T-helper 22 cell (primary cell): Measurements from ENCODE around the gene JADE1.
A peak's percentile ranks its signal among the peaks of the same experiment; 100 is the strongest.

Source experiments
- DNase-seq: peaks from one replicate; pipeline ENCODE4 v3.0.0-alpha.2; 2020; ENCODE audit warnings: low read depth

Gene JADE1

DNA sequence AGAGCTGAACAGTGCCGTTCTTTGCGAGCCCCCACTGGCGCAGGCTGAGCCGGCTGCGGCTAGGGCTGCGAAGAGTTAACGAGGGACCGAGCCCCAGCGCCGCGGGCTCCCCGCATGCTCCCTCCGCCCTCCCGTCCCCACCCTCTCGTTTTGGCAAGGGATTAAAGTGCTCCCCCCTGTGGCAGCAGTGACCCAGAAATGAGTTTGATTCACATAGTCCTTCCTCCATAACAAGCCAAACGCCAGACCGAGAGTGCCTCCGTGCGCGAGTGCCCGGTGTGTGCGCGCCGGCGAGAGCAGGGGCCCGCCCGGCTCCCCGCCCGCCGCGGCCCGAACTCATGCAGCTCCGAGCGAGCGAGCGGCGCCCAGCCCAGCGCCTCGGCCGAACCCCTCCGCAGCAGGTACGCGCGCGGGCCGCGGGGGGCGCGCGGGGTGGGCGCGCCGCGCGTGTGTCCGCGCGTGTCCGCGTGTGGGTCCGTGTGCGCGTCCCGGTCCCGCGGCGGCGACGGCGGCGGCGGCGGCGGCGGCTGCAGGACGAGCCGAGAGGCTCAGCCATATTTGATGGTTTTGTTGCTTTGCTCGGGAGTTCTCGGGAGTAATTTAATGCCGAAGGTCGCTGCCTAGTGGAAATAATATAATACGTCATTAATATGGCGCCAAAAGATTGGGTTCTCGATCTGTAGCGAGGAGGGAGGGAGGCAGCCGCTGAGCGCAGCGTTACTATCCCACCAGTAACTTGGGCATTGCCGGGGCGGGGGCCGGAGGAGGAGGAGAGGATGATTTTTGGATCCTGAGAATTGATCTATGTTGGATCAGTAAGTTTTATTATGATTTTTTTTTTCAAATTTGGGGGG, at the start of gene JADE1:
TSS of gene JADE1 (plus strand) at position 224 of the 854 bp plus-strand sequence. CDS start 22,059 bp downstream, outside the sequence.
- peak; percentile 76 for DNase-seq

DNA sequence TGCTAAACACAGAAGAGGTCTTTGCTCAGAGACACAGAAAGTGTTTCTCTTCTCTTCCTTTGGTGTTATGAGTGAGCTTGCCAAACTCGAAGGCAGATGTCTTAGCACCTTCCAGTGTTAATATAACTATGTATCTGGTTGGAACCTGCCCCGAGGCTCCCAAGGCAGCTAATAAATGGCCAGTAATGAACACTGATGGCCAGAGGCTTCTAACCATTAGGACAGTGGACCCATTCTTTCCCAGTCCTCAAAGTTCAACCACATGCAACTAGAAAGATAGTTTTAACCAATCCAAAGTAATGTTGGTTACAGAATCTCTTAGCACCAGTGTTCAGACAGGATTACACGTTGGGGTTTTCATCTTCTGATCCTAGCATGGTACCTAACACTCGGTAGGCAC, 42.7 kb upstream of the JADE1 start:
- DNase-seq = no peak

DNA sequence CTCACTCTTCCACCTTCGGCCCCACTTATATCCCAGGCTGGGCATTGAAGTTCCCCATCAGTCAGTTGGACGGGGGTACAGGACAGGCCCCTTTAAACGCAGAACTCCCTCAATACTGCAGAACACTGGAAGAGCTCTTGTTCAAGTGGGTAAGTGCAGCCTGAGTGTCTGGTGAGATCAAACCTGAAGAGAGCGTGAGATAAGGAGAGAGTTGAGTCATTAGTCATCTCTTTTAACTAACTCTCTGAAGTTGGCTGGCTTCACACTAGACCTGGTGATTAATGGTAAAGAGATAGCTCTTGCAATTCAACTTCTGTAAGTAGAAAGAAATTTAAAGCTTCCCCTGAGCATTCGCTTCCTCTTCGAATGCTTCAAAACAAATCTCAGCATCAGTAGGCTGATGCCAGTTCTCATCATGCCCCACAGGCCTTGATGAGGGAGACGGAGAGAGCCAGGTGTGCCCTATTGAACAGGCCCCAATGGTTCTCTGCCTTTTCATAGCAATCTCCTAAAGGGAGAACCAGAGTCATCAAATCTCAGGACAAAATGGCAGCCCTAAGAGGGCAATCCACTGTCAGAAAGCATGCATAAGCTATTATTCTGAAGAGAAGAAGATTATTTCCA, 41.0 kb upstream of the JADE1 start:
- DNase-seq = no peak

DNA sequence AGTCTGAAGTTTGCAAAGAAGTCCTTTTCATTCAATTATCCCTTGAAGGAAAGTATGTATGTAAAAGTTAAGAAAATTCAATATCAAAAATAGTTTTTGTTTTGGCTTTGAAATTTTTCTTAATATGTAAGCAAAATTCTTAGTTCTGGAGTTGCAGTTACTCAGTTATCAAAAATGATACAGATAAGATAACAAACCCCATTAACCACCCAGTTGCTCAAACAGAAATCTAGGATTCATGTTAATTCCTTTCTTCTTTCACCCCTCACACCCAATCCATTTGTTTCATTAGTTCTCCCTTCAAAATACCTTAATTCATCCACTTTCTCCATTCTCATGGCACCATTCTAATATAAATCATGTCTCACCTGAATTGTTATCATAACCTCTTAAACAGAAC, 40.5 kb upstream of the JADE1 start:
- DNase-seq = no peak

DNA sequence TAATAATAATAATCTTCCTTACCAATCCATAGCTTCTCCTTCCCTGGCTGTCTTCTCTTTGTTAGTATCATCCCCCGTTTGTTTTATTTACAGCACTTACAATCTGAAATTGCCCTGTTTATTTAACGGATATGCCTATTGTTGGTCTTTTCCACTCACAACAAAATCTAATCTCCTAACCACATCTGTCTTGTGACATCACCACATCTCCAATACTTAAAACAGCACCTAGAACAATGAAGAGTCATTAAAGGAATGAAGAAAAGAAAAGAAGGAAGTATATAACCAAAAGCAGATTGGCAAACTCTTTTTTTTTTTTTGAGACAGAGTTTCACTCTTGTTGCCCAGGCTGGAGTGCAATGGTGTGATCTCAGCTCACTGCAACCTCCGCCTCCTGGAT, 38.7 kb upstream of the JADE1 start:
- DNase-seq = no peak

DNA sequence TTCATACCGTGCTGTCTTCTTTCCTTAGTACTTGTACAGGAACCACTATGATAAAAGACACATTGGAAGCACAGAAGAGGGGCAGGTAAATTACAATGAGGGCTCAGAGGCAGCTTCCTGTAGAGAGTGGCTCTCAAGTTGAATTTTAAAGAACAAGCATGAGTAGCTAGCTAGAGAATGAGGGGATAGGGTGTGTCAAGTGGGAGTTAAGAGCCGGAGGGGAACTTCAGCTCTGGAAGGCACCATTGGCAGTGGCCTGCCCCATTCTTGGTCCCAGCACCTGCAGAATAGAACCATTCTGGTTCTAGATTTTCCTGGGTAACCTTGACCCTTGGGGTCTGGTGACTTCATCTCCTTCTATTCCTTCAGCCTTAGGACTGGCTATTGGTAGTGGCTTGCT, 34.0 kb upstream of the JADE1 start:
- no peak for DNase-seq

DNA sequence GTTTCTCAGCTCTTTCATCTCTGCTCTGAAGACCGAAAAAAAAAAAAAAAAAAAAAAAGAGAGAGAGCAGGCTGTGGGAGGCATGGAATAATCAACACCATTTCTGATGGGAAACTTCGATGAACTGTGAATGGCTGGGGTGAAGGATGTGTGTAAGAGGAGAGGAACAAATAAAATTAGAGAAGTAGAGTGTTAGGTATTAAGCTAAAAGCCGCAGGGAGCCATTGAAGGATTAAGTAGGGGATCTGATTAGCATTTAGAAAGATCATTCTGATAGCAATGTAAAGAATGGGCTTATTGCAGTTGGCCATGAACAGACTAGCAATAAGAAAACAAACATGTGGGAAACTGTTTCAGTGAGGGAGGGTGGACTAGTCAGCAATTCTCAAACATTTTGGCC, 33.6 kb upstream of the JADE1 start:
- DNase-seq = no peak

DNA sequence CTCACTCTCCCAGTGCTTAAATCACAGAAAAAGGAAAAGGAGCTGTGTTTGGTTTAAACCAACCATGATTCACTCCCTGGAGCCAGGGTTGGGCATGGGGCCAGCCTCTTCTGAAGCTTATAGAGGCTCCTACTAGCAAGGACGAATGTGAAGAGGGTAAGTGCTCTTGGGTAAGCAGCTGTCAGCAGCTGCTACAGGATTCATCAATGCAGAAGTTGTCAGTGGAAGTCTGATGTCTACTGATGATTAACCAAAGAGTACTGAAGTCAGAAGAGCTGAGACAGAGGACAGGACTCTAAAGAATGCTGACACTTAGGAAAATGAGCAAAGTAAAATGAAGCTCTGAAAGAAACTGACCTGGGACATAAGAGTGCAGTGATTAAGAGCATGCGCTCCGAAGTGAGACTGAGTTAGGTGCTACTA, 32.7 kb upstream of the JADE1 start:
- DNase-seq = no peak

DNA sequence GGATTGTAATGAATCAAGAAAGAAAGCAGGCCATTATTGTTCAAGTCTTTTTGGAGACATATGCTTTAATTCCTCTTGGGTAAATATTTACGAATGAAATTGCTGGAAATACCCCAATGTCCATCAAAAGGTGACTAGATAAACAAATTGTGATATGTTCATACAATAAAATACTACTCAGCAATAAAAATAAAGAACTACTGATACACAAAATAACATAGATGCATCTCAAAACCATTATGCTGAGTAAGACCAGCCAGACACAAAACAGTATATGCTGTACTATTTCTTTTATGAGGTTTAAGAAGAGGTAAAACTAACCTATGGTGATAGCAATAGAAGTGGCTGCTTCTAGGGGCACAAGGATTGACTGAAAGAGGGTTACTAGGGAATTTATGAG, 28.8 kb upstream of the JADE1 start:
- no peak for DNase-seq

DNA sequence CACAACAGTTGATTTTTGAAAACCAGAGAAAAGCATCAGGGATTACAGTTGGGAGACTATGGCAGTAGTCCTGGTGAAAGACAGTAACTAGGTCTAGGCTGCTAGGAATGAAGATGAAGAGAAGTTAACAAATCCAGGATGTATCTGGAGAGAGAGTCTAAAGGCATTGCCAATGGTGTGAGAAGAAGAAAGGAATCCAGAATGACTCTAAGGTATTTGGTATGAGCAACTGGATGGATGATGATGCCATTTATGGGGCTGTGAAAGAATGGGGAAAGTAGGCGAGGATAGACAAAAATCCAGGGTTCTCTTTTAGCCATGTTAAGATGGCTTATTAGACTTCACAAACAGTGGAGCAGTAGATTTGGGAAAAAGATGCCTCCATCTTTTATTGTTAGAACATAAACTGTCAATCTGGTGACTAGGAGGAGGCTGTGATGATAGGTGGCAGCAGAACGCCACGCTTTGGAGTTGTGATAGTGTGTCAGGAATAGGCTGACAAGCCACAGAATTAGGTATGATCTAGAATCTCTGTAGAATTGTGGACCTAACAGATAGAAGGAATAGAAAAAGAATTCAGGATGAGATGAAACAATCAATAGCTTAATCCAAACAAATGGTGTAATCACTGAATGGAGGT, 27.3 kb upstream of the JADE1 start:
- DNase-seq = peak; percentile 21

DNA sequence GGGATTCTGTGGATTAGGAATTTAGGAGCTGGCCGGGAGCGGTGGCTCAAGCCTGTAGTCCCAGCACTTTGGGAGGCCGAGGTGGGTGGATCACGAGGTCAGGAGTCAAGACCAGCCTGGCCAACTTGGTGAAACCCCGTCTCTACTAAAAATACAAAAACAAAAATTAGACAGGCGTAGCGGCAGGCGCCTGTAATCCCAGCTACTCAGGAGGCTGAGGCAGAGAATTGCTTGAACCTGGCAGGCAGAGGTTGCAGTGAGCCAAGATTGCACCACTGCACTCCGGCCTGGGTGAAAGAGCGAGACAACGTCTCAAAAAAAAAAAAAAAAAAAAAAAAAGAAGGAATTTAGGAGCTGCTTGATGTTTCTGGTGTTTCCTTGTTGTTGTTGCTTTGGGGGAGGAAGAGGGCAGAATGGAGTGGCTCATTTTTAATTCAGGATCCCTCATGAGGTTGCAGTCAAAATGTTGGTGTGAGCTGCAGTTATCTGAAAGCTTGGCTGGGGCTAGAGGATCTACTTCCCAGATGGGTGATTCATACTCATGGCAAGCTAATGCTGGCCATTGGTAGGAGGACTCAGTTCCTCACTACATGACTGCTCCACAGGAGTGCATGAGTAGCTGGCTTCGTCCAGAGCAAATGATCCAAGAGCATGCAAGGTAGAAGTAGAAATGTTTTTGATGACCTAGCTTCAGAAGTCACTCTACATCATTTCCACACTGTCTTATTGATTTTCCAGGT, 26.5 kb upstream of the JADE1 start:
- no peak for DNase-seq

DNA sequence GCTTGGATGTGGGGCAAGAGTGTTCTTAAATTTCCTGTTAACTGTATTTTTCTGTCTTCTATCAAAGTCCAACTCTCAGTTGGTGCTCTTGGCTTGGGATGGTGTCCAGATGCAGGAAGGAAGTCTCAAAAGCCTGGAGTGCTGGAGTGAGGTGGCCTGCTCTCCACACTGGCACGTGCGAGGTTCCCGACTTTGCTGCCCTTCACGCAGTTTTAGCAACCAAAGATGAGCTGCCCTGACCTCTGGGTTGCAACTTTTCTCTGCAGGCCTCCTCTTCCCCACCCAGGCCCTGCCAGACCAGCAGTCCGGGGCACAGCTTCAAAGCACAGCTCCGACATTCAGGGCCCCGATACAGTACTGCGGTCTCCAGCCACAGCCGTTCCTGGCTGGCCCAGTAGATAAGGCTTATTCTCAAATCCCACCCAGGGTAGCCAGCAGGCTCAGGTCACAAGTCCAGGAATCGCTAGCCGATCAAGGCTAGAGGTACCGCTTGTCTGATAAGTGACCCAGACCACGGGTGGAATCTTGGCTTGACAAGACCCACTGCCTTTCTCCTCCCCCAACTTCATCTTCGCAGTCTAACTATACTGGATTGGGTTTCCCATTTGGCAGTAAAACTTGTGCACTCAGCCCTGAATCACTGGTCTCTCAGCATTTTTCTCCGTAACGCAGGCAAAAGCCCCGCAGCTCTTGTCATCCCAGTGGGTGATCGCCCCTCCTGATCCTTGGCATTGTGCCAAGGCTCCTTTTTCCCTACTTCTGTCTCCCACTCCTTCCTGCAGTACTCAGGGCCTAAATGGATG, 21.8 kb upstream of the JADE1 start:
- no peak for DNase-seq

DNA sequence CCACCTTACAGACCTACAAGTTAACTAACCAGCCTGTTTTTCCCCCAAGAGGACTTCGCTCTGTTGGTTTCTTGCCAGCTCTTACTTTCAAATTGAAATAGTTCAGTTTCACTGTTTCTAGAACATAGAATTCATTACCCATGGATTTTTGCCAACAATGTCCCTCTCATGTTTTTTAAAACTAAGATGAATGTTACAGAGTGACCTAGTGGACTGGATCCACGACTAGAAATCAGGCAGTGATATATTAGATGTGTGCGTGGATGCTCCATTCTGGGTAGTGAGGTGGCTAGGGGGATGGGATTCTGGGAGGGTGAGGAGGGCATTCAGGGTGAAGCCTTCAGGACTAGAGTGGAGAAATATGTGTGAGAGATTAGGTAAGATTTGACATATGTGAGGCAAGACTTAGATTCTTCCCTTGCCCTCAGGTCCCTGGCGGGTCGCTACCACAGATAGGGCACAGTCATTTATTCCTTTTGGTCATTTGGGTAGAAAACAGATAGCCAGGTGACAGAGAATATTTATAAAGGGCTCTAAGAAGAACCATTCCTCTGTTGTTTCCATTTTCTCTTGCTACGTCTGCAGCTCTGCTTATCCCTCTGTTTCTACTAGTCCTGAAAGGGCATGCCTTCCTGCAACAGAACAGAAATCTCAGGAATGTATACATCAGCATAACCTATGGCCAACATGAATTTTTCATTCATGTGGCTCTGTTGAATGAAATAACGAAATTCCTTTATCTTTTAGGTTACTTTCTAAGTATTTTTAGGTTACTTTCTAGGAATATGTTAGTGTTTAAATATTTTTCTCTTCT, 15.4 kb upstream of the JADE1 start:
- no peak for DNase-seq

DNA sequence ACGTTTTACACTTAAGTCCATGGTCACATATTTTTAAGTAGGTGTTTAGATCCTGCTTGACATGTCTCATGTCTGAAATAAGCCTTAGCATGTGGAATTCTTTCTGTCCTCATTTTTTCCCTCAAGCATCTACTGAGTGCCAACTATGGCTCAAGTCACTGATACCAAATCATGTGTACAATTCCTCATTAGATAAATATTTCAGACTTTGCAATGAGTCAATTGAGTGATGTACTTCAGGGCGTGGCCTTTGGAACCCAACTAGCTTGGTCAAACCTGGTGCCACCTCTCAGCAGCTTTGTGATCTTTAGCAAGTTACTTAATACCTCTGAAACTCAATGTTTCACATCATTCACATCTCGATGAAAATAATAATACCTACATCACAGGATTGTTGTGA, 12.6 kb upstream of the JADE1 start:
- DNase-seq = no peak

DNA sequence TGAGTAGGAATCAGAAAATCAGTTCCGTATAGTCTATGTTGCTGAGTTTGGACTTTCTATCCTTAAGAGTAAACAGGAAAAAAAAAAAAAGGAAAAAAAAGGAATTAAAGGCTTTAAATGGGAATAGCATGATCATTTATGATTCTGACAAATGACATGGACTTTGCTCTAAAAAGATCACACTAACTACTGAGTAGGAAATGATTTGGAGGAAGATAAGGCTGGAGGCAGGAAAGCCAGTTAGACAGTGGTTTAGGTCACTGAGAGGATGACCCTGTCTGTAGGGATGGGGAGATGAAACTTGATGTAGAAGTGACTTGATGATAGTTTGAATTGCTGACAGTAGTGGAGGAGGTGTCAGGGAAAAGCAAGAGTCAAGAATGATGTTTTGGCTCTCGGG, 9.2 kb upstream of the JADE1 start:
- no peak for DNase-seq

DNA sequence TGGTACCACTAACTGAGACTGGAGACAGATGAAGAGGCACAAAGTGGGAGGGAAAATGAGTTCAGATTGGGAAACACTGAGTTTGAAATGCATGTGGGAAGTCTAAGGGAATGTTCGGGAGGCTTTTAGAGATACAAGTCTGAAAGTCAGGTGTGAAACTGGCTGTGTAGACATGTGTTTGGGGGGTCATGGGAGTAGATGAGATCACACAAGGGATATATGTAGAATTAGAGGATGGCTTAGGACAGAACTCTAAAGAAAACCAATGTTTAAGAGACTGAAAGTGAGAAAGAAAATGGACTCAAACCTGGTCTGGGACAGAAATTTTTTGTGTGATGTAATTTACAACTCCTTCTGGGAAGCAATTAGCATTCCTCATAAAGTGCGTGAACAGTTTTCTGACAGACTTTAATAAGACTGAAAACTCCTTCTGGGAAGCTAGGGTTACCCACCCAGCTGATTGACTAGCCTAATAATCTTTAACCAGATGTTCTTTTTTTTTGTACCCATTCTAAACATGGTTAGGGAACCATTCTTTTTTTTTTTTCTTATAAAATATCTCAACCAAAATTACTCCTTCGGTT, 8.7 kb upstream of the JADE1 start:
- no peak for DNase-seq

DNA sequence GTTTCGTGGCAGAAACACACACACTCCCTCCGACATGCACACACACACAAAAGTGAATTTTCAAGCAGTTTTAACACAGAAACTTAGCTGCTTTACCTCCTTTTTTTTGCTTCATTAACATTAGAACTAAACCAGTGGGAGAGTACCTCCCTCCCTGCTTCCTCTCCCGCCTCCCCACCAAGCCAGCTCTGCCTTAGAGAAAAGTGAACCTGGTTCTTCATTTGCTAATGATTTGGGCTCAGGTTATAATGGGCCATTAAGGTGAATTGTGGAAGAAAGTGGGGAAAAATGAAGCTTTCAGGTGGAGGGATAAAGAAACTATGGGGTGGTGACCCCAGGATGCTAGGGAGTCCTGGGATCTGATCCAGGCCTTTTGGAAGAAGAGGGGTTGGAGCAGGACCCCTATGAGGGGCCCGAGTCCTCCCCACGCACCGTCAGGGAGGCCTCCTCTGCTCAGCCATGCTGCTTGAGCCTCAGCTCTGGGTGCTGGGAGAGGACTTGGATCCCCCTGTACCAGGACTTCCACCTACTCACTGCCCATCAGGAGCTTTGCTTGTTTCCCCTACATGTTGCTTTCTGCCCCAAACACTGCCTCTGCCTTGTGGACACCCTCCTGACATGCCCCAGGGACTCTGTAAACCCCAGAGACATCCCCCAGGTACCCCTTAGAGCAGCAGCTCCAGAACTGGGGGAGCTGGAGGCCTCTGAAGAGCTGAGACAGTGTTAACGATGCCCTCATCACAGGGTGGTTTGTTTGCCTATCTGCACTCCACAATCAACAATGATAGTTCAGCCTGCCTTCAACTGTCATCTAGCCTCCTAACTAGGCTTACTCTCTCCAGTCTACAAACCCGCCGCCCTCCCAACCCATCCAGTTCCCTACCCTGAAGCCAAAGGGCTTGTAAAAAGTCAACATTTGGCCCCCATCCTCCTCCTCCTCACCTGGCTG, 6.5 kb upstream of the JADE1 start:
- DNase-seq = no peak

DNA sequence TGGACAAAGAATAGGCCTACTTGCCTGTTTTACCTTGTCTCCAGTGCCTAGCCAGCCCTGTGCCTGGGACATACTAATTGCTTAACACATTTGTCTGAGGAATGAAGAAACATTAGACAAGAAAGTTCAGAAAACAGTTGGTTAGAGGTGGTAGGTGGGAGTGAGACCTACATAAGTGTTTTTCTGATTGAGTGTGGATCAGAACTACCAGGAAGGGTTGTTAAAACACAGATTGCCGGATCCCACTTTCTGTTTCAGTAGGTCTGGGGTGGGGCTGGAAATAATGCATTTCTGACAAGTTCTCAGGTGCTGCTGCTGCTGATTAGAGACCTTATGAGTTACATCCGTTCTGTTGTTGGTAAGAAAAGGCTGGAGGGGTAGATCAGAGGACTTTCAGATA, 5.7 kb upstream of the JADE1 start:
- no peak for DNase-seq

DNA sequence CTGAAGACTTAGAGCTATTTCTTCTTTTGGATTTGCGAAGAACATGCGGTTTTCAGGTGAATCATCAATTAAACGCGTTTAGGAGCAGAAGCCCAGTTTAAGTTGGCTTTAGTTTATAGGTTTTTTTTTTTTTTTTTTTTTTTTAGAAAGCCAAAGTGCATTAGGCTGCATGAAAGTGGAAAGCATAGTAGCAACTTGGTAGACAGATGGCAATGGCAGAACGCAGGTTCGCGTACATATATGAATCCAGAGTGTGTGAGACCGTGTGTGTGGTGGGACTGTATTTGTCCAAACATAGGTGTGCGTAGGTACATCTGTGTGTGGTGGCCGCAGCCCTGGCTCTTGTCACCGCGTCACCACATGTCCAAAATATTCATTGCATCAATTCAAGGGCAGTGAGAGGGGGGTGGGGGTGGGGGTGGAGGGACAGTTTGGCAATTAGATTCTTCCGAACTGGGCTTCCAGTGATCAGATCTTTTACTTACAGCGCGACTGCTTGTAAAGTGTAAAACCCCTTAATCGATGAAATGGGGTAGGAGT, 901 bp downstream of the JADE1 start:
- DNase-seq = no peak
